Mucosa of descending colon (tissue), 3 donors: ENCODE measurements around the gene MCUR1. TPM values are rescaled to one million over a fixed set of nuclear protein-coding genes. Genes with fewer than 3 reads are reported as not detected.
"Not testable (repeated sequence)": the region's sequence is repeated elsewhere in the genome, so short reads cannot be mapped to it uniquely, and the experiment has no call there.

Experiments
- ATAC-seq: fragments of 200-7000 bp; cut with Tn5 transposase; one replicate; pipeline ENCODE4 v1.9.1; 2020; ENCODE audit warnings: mild to moderate bottlenecking, moderate library complexity
- DNase-seq, 3 donors: peaks; one replicate each; pipeline ENCODE4 v3.0.0-alpha.2; 2020
- H3K36me3 ChIP-seq: fragments of 200-600 bp; one replicate; pipeline ENCODE4 v1.8.0; 2021; ENCODE audit warnings: low read depth, mild to moderate bottlenecking
- H3K4me1 ChIP-seq: fragments of 200-600 bp; one replicate; pipeline ENCODE4 v1.8.0; 2021; ENCODE audit warnings: low read depth, mild to moderate bottlenecking
- H3K4me3 ChIP-seq: fragments of 200-600 bp; one replicate; pipeline ENCODE4 v1.8.0; 2021; ENCODE audit warnings: mild to moderate bottlenecking
- H3K9me3 ChIP-seq: fragments of 200-600 bp; one replicate; pipeline ENCODE4 v1.8.0; 2021; ENCODE audit warnings: mild to moderate bottlenecking
- intact Hi-C, 2 donors: fragments of 100-400 bp; cut with DNase I in 1 of 2; cut with micrococcal nuclease in 1 of 2; formaldehyde crosslinking; loops; one replicate each; pipeline versions ENCODE4 v1.11.0 to v1.11.1; 2022; cut with DNase I, micrococcal nuclease
- total RNA-seq, 3 donors: library from RNA; stranded (reverse); fragmentation: NEBNext Ultra II Directional in 2 of 3; extraction: Animal tissue kit (Norgen Biotek cat#: 25700) in 2 of 3; gene quantifications; one replicate each; pipeline versions ENCODE4 v1.2.1 to v1.2.4, GENCODE V29; 2021 to 2023
- TF ChIP-seq, protein P1 (sequence below): fragments of 200-600 bp; IDR thresholded peaks from one replicate; pipeline ENCODE4 v1.8.0; 2022; ENCODE audit warnings: antibody characterized with exemption, mild to moderate bottlenecking
- donor health status: DM: no; HTN: no; CAD: no; lungs with moderate emphysema.
- donor health status: DM: no; HTN: no; CAD: no.
- donor health status: DM: no; HTN: yes; CAD: no.

The MCUR1 gene
- total RNA-seq, 3 donors from 2014 or later = 26.2 to 45.4 (median 33.6) TPM

- no peak for ATAC-seq
- TF ChIP-seq, protein P1, sequence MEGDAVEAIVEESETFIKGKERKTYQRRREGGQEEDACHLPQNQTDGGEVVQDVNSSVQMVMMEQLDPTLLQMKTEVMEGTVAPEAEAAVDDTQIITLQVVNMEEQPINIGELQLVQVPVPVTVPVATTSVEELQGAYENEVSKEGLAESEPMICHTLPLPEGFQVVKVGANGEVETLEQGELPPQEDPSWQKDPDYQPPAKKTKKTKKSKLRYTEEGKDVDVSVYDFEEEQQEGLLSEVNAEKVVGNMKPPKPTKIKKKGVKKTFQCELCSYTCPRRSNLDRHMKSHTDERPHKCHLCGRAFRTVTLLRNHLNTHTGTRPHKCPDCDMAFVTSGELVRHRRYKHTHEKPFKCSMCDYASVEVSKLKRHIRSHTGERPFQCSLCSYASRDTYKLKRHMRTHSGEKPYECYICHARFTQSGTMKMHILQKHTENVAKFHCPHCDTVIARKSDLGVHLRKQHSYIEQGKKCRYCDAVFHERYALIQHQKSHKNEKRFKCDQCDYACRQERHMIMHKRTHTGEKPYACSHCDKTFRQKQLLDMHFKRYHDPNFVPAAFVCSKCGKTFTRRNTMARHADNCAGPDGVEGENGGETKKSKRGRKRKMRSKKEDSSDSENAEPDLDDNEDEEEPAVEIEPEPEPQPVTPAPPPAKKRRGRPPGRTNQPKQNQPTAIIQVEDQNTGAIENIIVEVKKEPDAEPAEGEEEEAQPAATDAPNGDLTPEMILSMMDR = no peak
- Histone ChIP-seq H3K36me3 (peaks cover 7% of the 10 kb centered on the region), H3K4me3 (no peak overlapping the region), H3K9me3 (no peaks in the 10 kb centered on the region), H3K4me1 (no peaks in the 10 kb centered on the region)
- intact Hi-C loops = no loop called here
- no peak for DNase-seq
Measured at GRCh38 chr6:13787137-13787536, 27.2 kb downstream of the MCUR1 start.

GRCh38 chr6:13780162-13780561 lies 34.2 kb downstream of the MCUR1 start:
- H3K4me3 ChIP-seq, H3K9me3 ChIP-seq, H3K4me1 ChIP-seq, H3K36me3 ChIP-seq, intact Hi-C loops, ATAC-seq, DNase-seq: not testable (repeated sequence)

GRCh38 chr6:13778028-13778427 lies 36.3 kb downstream of the MCUR1 start:
- intact Hi-C loops = no loop called here
- TF ChIP-seq, protein P1 = no peak

GRCh38 chr6:13776602-13777001 lies 37.8 kb downstream of the MCUR1 start:
- Histone ChIP-seq H3K4me3 (no peak overlapping the region), H3K9me3 (no peaks in the 10 kb centered on the region), H3K4me1 (no peaks in the 10 kb centered on the region), H3K36me3 (no peaks in the 10 kb centered on the region)
- ATAC-seq = no peak
- DNase-seq = no peak
- intact Hi-C loops = no loop called here
- TF ChIP-seq, protein P1 = no peak

More at GRCh38 chr6:13778028-13778427, 36.3 kb downstream of the MCUR1 start:
- H3K4me1 ChIP-seq = no peaks in the 10 kb centered on the region
- DNase-seq (no peak), ATAC-seq (no peak)
- H3K4me3 ChIP-seq = no peak overlapping the region
- no peaks in the 10 kb centered on the region for H3K9me3 ChIP-seq
- no peaks in the 10 kb centered on the region for H3K36me3 ChIP-seq

- DNase-seq, intact Hi-C loops, ATAC-seq, H3K4me1 ChIP-seq, H3K4me3 ChIP-seq, H3K36me3 ChIP-seq, H3K9me3 ChIP-seq: not testable (repeated sequence)
Measured at GRCh38 chr6:13775466-13775865, 38.9 kb downstream of the MCUR1 start.

- intact Hi-C loops, H3K4me3 ChIP-seq, H3K4me1 ChIP-seq, DNase-seq, H3K9me3 ChIP-seq, H3K36me3 ChIP-seq, ATAC-seq: not testable (repeated sequence)
Measured at GRCh38 chr6:13772358-13773030, 41.9 kb downstream of the MCUR1 start.

GRCh38 chr6:13769655-13770053 lies 44.7 kb downstream of the MCUR1 start:
- DNase-seq = no peak
- intact Hi-C loops = no loop called here

More at GRCh38 chr6:13769655-13770053, 44.7 kb downstream of the MCUR1 start:
- Histone ChIP-seq H3K4me3 (no peak overlapping the region), H3K4me1 (no peaks in the 10 kb centered on the region), H3K9me3 (no peaks in the 10 kb centered on the region), H3K36me3 (no peaks in the 10 kb centered on the region)
- no peak for ATAC-seq
- TF ChIP-seq, protein P1 = no peak
